ENCODE data around the gene CCDC12. TPM values are rescaled to one million over a fixed set of nuclear protein-coding genes. Genes with fewer than 3 reads are reported as not detected.

The CCDC12 gene
- total RNA-seq, 1 experiment from 2014 or later = 46.5 TPM

DNA sequence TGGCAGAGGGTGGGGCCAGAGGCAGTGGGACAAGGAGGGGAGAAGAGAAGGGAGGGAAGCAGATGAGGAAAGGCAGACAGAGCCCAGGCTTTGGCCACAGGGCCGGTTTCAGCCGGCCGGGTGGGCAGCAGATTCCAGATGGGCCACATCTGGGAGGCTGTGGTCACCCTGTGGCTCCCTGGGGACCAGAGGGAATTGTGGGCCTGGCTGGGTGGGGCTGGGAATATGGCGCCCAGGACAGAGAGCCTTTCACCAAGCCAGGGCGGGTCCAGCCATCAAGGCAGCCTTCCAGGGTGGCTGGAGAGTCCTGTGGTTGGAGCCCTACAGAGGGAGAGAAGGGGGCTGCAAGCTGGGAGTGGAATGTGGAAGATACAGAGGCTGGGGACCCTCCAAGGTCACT lies 80.2 kb downstream of the CCDC12 start:
- Histone ChIP-seq H3K79me2 (ENCODE audit: insufficient read depth, low read length) (no peaks in the 10 kb centered on the region), H3K4me2 (ENCODE audit: low read length) (no peak overlapping the region), H3K4me1 (ENCODE audit: control insufficient read depth in 1 of 2, insufficient read depth in 2 of 2, low read length in 2 of 2) (peaks cover 0 to 13% of the 10 kb centered on the region in 2 experiments; a peak in 2 of 4 replicates), H3K27me3 (ENCODE audit: insufficient read depth, low read length) (no peaks in the 10 kb centered on the region), H3K9ac (ENCODE audit: low read length) (no peak overlapping the region), H3K4me3 (replicated peaks in 1 of 2; ENCODE audit: low read depth in 1 of 2, low read length in 2 of 2) (no peak overlapping the region), H3K9me2 (ENCODE audit: insufficient read depth) (no peaks in the 10 kb centered on the region), H4K20me1 (ENCODE audit: insufficient read depth) (no peaks in the 10 kb centered on the region), H3K36me3 (ENCODE audit: control insufficient read depth in 1 of 2, insufficient read depth in 2 of 2, low read length in 2 of 2) (no peaks in the 10 kb centered on the region), H3K9me3 (ENCODE audit: control insufficient read depth in 1 of 2, insufficient read depth in 1 of 2, low read depth in 1 of 2, low read length in 2 of 2) (no peaks in the 10 kb centered on the region), H3K27ac (ENCODE audit: low read depth, low read length) (no peak overlapping the region), H2AFZ (ENCODE audit: low read depth, low read length, poor library complexity, severe bottlenecking) (no peak overlapping the region)
- ChIA-PET RAD21 (ENCODE audit: low non-redundant PET in 1 of 2, low total read pairs in 2 of 2, uncharacterized antibody in 2 of 2, unreplicated experiment in 2 of 2) (no interaction called here), POLR2A (no interaction called here), CTCF (interaction anchor here (0.7 to 2.0 kb wide), 4 partner anchors 13 to 466 kb away, joined by 3 to 7 read pairs (median 4); no protein-coding TSS in a partner anchor)
- ATAC-seq (no peak), DNase-seq (ENCODE audit: low read depth, low spot score) (no peak)
- TF ChIP-seq TCF7L2 (IDR thresholded peaks at IDR 0.05; ENCODE audit: borderline replicate concordance, extremely low read depth, insufficient read depth, insufficient read length) = no peak
- TF ChIP-seq EGR1 (IDR thresholded peaks at IDR 0.05; ENCODE audit: low read depth) = no peak
- TF ChIP-seq, protein P1, sequence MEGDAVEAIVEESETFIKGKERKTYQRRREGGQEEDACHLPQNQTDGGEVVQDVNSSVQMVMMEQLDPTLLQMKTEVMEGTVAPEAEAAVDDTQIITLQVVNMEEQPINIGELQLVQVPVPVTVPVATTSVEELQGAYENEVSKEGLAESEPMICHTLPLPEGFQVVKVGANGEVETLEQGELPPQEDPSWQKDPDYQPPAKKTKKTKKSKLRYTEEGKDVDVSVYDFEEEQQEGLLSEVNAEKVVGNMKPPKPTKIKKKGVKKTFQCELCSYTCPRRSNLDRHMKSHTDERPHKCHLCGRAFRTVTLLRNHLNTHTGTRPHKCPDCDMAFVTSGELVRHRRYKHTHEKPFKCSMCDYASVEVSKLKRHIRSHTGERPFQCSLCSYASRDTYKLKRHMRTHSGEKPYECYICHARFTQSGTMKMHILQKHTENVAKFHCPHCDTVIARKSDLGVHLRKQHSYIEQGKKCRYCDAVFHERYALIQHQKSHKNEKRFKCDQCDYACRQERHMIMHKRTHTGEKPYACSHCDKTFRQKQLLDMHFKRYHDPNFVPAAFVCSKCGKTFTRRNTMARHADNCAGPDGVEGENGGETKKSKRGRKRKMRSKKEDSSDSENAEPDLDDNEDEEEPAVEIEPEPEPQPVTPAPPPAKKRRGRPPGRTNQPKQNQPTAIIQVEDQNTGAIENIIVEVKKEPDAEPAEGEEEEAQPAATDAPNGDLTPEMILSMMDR (IDR thresholded peaks at IDR 0.05 in 2 of 3, conservative IDR thresholded peaks at IDR 0.05 in 1 of 3; ENCODE audit: borderline replicate concordance in 1 of 3, insufficient read depth in 1 of 3, low read depth in 2 of 3, low read length in 2 of 3) = no peak
- TF ChIP-seq CEBPB (IDR thresholded peaks at IDR 0.05; ENCODE audit: low read depth) = no peak
- no peak for TF ChIP-seq FOSL1 (IDR thresholded peaks at IDR 0.05; ENCODE audit: low read depth)
- no peak for TF ChIP-seq POLR2AphosphoS5 (IDR thresholded peaks at IDR 0.05; ENCODE audit: low read depth, low read length)
- TF ChIP-seq, protein P2, sequence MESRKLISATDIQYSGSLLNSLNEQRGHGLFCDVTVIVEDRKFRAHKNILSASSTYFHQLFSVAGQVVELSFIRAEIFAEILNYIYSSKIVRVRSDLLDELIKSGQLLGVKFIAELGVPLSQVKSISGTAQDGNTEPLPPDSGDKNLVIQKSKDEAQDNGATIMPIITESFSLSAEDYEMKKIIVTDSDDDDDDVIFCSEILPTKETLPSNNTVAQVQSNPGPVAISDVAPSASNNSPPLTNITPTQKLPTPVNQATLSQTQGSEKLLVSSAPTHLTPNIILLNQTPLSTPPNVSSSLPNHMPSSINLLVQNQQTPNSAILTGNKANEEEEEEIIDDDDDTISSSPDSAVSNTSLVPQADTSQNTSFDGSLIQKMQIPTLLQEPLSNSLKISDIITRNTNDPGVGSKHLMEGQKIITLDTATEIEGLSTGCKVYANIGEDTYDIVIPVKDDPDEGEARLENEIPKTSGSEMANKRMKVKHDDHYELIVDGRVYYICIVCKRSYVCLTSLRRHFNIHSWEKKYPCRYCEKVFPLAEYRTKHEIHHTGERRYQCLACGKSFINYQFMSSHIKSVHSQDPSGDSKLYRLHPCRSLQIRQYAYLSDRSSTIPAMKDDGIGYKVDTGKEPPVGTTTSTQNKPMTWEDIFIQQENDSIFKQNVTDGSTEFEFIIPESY (IDR thresholded peaks at IDR 0.05; ENCODE audit: extremely low read depth, insufficient replicate concordance, low read length) = no peak
- TF ChIP-seq, protein P3, sequence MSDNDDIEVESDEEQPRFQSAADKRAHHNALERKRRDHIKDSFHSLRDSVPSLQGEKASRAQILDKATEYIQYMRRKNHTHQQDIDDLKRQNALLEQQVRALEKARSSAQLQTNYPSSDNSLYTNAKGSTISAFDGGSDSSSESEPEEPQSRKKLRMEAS (IDR thresholded peaks at IDR 0.05) = no peak
- no peak for TF ChIP-seq SIN3A (IDR thresholded peaks at IDR 0.05; ENCODE audit: low read depth)
- TF ChIP-seq SP1 (IDR thresholded peaks at IDR 0.05; ENCODE audit: low read depth) = no peak
- TF ChIP-seq POLR2A (IDR thresholded peaks at IDR 0.05; ENCODE audit: borderline replicate concordance, extremely low read depth, insufficient read depth, insufficient read length) = no peak
- TF ChIP-seq ELF1 (IDR thresholded peaks at IDR 0.05; ENCODE audit: borderline replicate concordance, low read depth) = no peak
- intact Hi-C loops (cut with micrococcal nuclease) = loop anchor here (5.0 kb wide), 1 partner anchor 409 kb away; no protein-coding TSS in a partner anchor
- no TSS peak for BruUV-seq (replicated peaks)
